Liver (tissue), 9 donors: ENCODE data around the gene ZBTB8B. TPM values are rescaled to one million over a fixed set of nuclear protein-coding genes. Genes with fewer than 3 reads are reported as not detected.

ENCODE experiments used
- DNase-seq: peaks from one replicate; pipeline ENCODE4 v3.0.0-alpha.2; 2017; ENCODE audit warnings: low spot score
- H3K27ac ChIP-seq, 2 donors: one replicate each; pipeline ENCODE4 v1.7.0; 2013; ENCODE audit warnings: inconsistent platforms in 2 of 2, low read length in 2 of 2, control low read depth in 1 of 2, low read depth in 1 of 2, mild to moderate bottlenecking in 1 of 2
- H3K27me3 ChIP-seq, 4 donors: one replicate each; pipeline versions ENCODE4 v1.6.1 to v1.7.0; 2013; ENCODE audit warnings: low read length in 3 of 4, inconsistent platforms in 1 of 4, mild to moderate bottlenecking in 1 of 4, moderate library complexity in 1 of 4; ENCODE audit not compliant: control insufficient read depth in 4 of 4, insufficient read depth in 4 of 4
- H3K36me3 ChIP-seq, 4 donors: one replicate each; pipeline versions ENCODE4 v1.6.1 to v1.7.0; 2013; ENCODE audit warnings: low read length in 3 of 4, mild to moderate bottlenecking in 3 of 4, low read depth in 1 of 4, moderate library complexity in 1 of 4; ENCODE audit not compliant: control insufficient read depth in 4 of 4, insufficient read depth in 3 of 4
- H3K4me1 ChIP-seq, 4 donors: one replicate each; pipeline versions ENCODE4 v1.6.1 to v1.7.0; 2013; ENCODE audit warnings: low read length in 3 of 4, mild to moderate bottlenecking in 3 of 4, moderate library complexity in 1 of 4; ENCODE audit not compliant: control insufficient read depth in 4 of 4, insufficient read depth in 4 of 4
- H3K4me3 ChIP-seq, 3 donors: one replicate each; pipeline versions ENCODE4 v1.6.1 to v1.7.0; 2013; ENCODE audit warnings: low read length in 3 of 3, control low read depth in 1 of 3, low read depth in 1 of 3, mild to moderate bottlenecking in 1 of 3
- H3K9ac ChIP-seq, 2 donors: one replicate each; pipeline ENCODE4 v1.7.0; 2013; ENCODE audit warnings: low read length in 2 of 2, mild to moderate bottlenecking in 2 of 2, moderate library complexity in 2 of 2, control low read depth in 1 of 2, low read depth in 1 of 2
- H3K9me3 ChIP-seq, 4 donors: one replicate each; pipeline versions ENCODE4 v1.6.1 to v1.7.0; 2013; ENCODE audit warnings: low read length in 3 of 4; ENCODE audit not compliant: control insufficient read depth in 4 of 4
- CTCF ChIP-seq: fragments of 150-350 bp; IDR thresholded peaks from 2 replicates; pipeline ENCODE4 v1.5.1; 2017; ENCODE audit warnings: improper control_type of control experiment, low read depth, low read length; ENCODE audit not compliant: missing input control
- EGR1 ChIP-seq, 2 donors: IDR thresholded peaks; 2 replicates each; pipeline ENCODE4 v1.6.1; 2016 to 2018; ENCODE audit warnings: antibody characterized with exemption in 2 of 2, low read depth in 2 of 2
- FOXA1 ChIP-seq: IDR thresholded peaks from 2 replicates; pipeline ENCODE4 v1.6.1; 2016; ENCODE audit warnings: antibody characterized with exemption
- FOXA2 ChIP-seq: IDR thresholded peaks from 2 replicates; pipeline ENCODE4 v1.6.1; 2016; ENCODE audit warnings: antibody characterized with exemption
- GABPA ChIP-seq, 2 donors: IDR thresholded peaks in 1 of 2; conservative IDR thresholded peaks in 1 of 2; 2 replicates each; pipeline ENCODE4 v1.6.1; 2016; ENCODE audit warnings: antibody characterized with exemption in 2 of 2, mild to moderate bottlenecking in 1 of 2, moderate library complexity in 1 of 2
- HNF4A ChIP-seq, 2 donors: conservative IDR thresholded peaks; 2 replicates each; pipeline ENCODE4 v1.6.1; 2016; ENCODE audit warnings: antibody characterized with exemption in 2 of 2, mild to moderate bottlenecking in 2 of 2
- HNF4G ChIP-seq: IDR thresholded peaks from 2 replicates; pipeline ENCODE4 v1.6.1; 2016; ENCODE audit warnings: antibody characterized with exemption
- JUND ChIP-seq, 2 donors: IDR thresholded peaks; 2 replicates each; pipeline ENCODE4 v1.6.1; 2016; ENCODE audit warnings: antibody characterized with exemption in 2 of 2
- MAX ChIP-seq: IDR thresholded peaks from 2 replicates; pipeline ENCODE4 v1.6.1; 2016; ENCODE audit warnings: antibody characterized with exemption
- NR2F2 ChIP-seq: IDR thresholded peaks from 2 replicates; pipeline ENCODE4 v1.6.1; 2016; ENCODE audit warnings: antibody characterized with exemption
- RAD21 ChIP-seq, 2 donors: IDR thresholded peaks; 2 replicates each; pipeline ENCODE4 v1.6.1; 2016; ENCODE audit warnings: antibody characterized with exemption in 2 of 2, mild to moderate bottlenecking in 2 of 2
- SP1 ChIP-seq: IDR thresholded peaks from 2 replicates; pipeline ENCODE4 v1.6.1; 2018; ENCODE audit warnings: antibody characterized with exemption, mild to moderate bottlenecking
- TAF1 ChIP-seq: conservative IDR thresholded peaks from 2 replicates; pipeline ENCODE4 v1.6.1; 2016; ENCODE audit warnings: antibody characterized with exemption, mild to moderate bottlenecking
- WGBS: extraction: QIAGEN DNeasy Blood & Tissue Kit; methylation state at CpG from one replicate; pipeline ENCODE4 v1.1.7; 2013; 5-methylcytosine and 5-hydroxymethylcytosine counted together
- polyA plus RNA-seq, 2 donors: library from polyadenylated mRNA; stranded (reverse) in 1 of 2; unstranded in 1 of 2; fragments of 200-250 nt in 1 of 2; fragments of >200 nt in 1 of 2; fragmentation: Nextera tagmentation in 1 of 2; extraction: Ambion mirVana in 1 of 2; gene quantifications; one replicate each; pipeline versions ENCODE4 v1.2.1 to v1.2.3, GENCODE V29; 2013 to 2015
- total RNA-seq, 2 donors: library from RNA; depleted of rRNA; stranded (reverse); fragments of >200 nt; gene quantifications; one replicate each; pipeline ENCODE4 v1.2.3, GENCODE V29; 2014
- TF ChIP-seq, protein P1 (sequence below): IDR thresholded peaks from 2 replicates; pipeline ENCODE4 v1.6.1; 2016; ENCODE audit warnings: antibody characterized with exemption
- TF ChIP-seq, protein P2 (sequence below): IDR thresholded peaks from 2 replicates; pipeline ENCODE4 v1.6.1; 2016; ENCODE audit warnings: antibody characterized with exemption
- donor health status: healthy.
- donor health status: healthy.
- donor health status: healthy.
- donor health status: healthy.
- donor health status: healthy.

Gene ZBTB8B
- total and polyA plus RNA-seq, 4 donors: 0.01 to 0.05 TPM; not detected in 2

GRCh38 chr1:32494196-32494595, 29.3 kb downstream of the ZBTB8B start:
- Histone ChIP-seq H3K9ac (no peak overlapping the region), H3K4me1 (no peaks in the 10 kb centered on the region), H3K36me3 (no peaks in the 10 kb centered on the region), H3K9me3 (no peaks in the 10 kb centered on the region), H3K27ac (no peak overlapping the region), H3K4me3 (no peak overlapping the region), H3K27me3 (no peaks in the 10 kb centered on the region)
- DNase-seq: no peak
- TF ChIP-seq FOXA2 (no peak), SP1 (no peak), FOXA1 (no peak), CTCF (no peak), GABPA (IDR thresholded peaks at IDR 0.05 in 1 of 2, conservative IDR thresholded peaks at IDR 0.05 in 1 of 2) (no peak), TAF1 (no peak), MAX (no peak), HNF4A (conservative IDR thresholded peaks at IDR 0.05) (no peak), HNF4G (no peak), RAD21 (IDR thresholded peaks at IDR 0.05) (no peak), NR2F2 (no peak), EGR1 (IDR thresholded peaks at IDR 0.05; ENCODE audit: low read depth in 2 of 2) (no peak)
- TF ChIP-seq, protein P1, sequence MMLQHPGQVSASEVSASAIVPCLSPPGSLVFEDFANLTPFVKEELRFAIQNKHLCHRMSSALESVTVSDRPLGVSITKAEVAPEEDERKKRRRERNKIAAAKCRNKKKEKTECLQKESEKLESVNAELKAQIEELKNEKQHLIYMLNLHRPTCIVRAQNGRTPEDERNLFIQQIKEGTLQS: no peak
- 76% methylated on average over 1 of the region's 1 CpG for WGBS

DNA sequence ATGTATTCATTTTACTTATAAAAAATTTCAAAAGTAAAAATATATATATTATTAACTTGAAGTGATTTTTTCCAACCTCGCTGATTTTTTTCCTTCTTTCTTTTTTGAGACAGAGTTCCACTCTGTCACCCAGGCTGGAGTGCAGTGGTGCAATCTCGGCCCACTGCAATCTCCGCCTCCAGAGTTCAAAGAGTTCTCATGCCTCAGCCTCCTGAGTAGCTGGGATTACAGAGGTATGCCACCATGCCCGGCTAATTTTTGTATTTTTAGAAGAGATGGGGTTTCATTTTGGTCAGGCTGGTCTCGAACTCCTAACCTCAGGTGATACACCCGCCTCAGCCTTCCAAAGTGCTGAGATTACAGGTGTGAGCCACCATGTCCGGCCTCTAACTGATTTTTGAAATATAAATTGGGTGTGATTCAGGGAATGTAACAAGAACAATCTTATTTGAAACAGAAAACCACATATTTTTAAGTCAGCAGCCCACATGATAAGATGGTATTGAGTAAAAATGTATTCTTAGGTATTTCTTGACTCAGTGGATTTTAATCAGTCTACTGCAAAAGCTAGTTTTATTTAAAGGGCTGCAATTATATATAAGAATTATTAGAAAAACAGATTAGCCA, 30.0 kb downstream of the ZBTB8B start:
- H3K4me3 ChIP-seq: no peak overlapping the region
- H3K9me3 ChIP-seq: no peaks in the 10 kb centered on the region
- H3K36me3 ChIP-seq: no peaks in the 10 kb centered on the region
- H3K9ac ChIP-seq: no peak overlapping the region
- WGBS: 80% methylated on average over 7 of the region's 7 CpGs
- DNase-seq: no peak
- no peak overlapping the region for H3K27ac ChIP-seq
- no peak for TF ChIP-seq EGR1 (IDR thresholded peaks at IDR 0.05; ENCODE audit: low read depth in 2 of 2)
- TF ChIP-seq, protein P2, sequence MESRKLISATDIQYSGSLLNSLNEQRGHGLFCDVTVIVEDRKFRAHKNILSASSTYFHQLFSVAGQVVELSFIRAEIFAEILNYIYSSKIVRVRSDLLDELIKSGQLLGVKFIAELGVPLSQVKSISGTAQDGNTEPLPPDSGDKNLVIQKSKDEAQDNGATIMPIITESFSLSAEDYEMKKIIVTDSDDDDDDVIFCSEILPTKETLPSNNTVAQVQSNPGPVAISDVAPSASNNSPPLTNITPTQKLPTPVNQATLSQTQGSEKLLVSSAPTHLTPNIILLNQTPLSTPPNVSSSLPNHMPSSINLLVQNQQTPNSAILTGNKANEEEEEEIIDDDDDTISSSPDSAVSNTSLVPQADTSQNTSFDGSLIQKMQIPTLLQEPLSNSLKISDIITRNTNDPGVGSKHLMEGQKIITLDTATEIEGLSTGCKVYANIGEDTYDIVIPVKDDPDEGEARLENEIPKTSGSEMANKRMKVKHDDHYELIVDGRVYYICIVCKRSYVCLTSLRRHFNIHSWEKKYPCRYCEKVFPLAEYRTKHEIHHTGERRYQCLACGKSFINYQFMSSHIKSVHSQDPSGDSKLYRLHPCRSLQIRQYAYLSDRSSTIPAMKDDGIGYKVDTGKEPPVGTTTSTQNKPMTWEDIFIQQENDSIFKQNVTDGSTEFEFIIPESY: no peak
- no peak for TF ChIP-seq FOXA2
- no peak for TF ChIP-seq MAX
- TF ChIP-seq TAF1: no peak
- TF ChIP-seq JUND (IDR thresholded peaks at IDR 0.05): no peak
- no peak for TF ChIP-seq SP1
- no peak for TF ChIP-seq GABPA (IDR thresholded peaks at IDR 0.05 in 1 of 2, conservative IDR thresholded peaks at IDR 0.05 in 1 of 2)
- TF ChIP-seq CTCF: no peak
- TF ChIP-seq RAD21 (IDR thresholded peaks at IDR 0.05): no peak
- TF ChIP-seq, protein P1: no peak
- no peak for TF ChIP-seq NR2F2
- H3K4me1 ChIP-seq: no peaks in the 10 kb centered on the region
- no peaks in the 10 kb centered on the region for H3K27me3 ChIP-seq
